HT-29 (cell line): ENCODE data around the gene SURF4. TPM values are rescaled to one million over a fixed set of nuclear protein-coding genes. Genes with fewer than 3 reads are reported as not detected.

Source experiments
- DNase-seq: peaks from one replicate; pipeline ENCODE4 v3.0.0-alpha.2; 2015; ENCODE audit warnings: low spot score
- total RNA-seq: library from RNA; depleted of rRNA; stranded (reverse); fragments of >200 nt; shearing (Covaris generic); gene quantifications from 2 replicates; pipeline ENCODE4 v1.2.3, GENCODE V29; 2014

SURF4 gene
- total RNA-seq, 1 experiment from 2014 or later: 297 TPM

DNA sequence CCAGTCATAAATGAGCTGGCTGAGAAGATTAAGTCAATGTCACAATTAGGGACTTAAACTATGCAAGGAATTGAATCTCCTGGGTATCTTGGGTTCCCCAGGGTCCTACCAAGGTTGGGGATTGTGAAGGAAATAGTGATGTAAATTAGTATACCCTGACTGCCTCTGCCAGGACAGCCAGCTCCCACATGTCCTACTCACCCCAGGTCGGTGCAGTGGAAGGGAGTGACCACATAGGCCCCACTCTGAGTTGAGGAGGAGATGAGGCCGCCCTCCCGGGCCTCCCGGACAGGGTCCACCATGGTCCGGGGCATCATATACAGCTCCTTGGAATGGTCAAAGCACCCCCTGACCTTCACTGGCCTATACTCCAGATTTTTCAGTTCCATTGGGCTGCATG, 22.3 kb downstream of the SURF4 start:
- no peak for DNase-seq

GRCh38 chr9:133352635-133353340, 23.1 kb downstream of the SURF4 start:
- DNase-seq: no peak

DNA sequence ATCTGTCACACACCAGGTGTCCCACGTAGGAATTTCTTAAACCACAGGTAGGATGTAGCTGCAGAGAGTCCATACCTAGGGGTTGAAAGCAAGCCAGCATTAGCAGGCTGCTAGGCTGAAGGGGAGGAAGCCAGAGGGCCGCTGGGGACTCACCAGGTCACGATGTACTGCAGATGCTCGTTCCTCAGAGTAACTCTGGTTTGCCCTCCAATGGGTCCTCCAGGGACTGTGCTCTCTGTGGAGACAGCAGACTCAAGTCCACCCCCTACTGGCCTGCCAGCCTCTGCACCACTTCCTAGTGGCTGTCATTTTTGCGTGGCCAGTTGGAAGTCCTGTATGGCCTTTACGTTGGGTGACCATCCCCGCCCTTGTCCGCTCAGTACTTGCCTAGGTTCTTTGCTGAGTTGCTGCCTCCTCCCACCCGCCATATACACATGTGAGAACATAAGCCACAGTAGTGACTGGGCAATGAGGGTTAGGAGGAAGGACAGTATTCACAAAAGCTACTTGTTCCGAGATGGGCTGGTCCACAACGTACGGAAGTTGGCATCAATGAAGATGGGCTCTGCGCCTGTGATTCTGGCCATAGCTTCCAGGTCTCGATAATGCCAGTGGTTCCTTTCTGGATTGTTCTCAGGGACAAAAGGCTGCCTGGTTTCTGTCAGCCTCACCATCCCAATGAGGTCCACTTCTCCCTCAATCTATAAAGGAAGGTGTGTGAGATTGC, 23.8 kb downstream of the SURF4 start:
- DNase-seq: peak; percentile 78

- DNase-seq: no peak
Observed at GRCh38 chr9:133351526-133351907, 24.3 kb downstream of the SURF4 start.

- DNase-seq: no peak
Observed at GRCh38 chr9:133349965-133350616, 25.8 kb downstream of the SURF4 start.

- DNase-seq: no peak
Observed at GRCh38 chr9:133348718-133349573, 26.9 kb downstream of the SURF4 start.

DNA sequence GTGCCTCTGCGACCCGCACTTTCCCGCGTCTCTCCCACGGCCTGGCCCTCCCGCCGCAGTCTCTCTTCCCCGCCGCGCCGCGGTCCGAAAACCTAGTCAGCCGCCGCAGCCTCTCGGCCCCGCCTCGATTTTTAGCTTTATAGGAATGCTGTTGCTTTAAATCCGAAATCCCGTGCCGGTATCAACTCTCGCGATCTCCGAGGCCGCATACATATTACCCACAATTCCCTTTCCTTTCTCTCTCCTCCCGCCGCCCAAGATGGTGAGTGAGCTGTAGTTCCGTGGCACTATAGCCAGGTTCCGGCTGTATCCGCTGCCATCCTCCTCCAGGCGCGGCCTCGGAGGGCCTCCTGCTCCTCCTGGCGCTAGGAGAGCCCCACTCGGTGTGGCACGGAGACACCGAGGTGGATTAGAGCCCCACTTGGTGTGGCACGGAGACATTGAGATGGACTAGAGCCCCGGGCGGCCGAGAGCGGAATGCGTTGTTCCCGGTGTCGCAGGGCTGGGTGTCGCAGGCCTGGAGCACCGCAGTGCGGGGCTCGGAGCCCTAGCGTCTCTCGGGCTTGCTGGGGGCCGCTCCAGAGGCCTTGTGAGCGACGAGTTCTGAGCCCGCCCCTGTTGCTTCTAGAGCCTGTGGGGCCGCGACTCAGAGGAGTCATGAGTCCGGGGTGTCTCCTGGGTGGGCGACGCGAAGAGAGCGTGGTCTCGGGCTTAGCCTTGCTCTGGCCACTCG, 27.7 kb downstream of the SURF4 start, which contains the start of the genes MED22 and RPL7A:
MED22 (minus strand) TSS at position 147 of the 733 bp plus-strand sequence. CDS start 1,469 bp downstream, outside the sequence.
RPL7A (plus strand) TSS at position 234 of the 733 bp plus-strand sequence; CDS start at position 260, 26 bp downstream.
- peak; percentile 95 for DNase-seq

DNA sequence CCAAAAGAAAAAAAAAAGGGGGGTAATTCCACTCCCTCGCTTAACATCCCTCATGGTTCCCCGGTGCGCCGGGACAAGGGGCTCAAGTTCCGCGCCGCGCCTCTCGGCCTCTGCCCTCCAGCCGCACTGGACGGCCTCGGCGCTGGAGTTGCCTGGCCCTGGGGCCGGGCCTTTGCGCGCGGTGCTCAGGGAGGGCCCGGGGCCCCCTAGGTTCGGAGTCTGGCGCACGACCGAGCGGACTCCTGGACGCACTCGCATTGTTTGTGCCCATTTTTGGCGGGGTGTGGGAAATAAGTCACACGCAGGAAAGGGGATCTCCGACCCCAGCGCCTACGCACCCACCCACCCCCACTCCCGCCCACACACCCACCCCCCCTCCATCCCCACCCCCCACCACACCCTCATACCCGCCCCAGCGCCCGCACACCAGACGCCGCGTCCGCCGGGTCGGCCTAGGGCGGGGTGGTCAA, 28.3 kb downstream of the SURF4 start:
- peak; percentile 42 for DNase-seq

- DNase-seq: no peak
Observed at GRCh38 chr9:133346021-133346785, 29.7 kb downstream of the SURF4 start.

DNA sequence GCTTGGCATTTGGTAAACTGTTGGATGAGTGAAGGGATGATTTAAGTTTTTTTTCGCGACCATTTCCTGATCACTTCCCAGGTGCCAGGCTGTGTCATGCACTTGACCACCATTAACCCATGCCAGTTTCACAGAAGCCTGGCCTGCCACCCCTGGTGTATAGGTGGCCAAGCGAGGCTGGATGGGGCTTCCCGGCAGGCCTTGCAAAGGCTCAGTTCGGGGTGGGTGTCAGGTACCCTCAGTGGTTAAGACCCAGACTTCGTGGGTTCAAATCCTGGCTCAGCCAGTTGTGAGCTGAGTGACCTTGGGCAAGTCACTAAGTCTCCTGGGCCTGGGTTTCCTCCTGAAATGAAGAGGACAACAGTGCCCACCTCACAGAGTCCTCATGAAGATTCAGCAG, 30.3 kb downstream of the SURF4 start:
- no peak for DNase-seq

GRCh38 chr9:133344979-133345378, 30.9 kb downstream of the SURF4 start:
- no peak for DNase-seq

DNA sequence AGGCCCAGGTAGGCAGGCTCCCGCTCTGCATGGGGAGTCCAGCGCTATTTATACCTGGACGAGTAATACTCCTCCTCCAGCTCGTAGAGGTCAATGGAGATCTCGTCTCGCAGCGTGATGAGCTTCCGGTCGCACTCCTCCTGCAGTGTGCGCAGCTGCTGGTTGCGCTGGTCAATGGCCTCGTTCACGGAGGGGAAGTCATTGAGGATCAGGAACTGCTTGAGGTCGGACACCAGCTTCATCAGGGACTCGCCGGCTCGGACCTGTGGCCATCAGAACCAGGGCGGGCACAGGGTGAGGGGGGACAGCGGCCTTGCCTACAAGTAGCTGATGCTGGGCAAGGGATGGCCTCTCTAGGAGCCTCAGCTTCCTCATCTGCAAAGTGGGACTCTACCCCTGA, 31.8 kb downstream of the SURF4 start:
- no peak for DNase-seq

GRCh38 chr9:133342570-133342969, 33.3 kb downstream of the SURF4 start:
- no peak for DNase-seq

- no peak for DNase-seq
Observed at GRCh38 chr9:133342069-133342406, 33.8 kb downstream of the SURF4 start.

DNA sequence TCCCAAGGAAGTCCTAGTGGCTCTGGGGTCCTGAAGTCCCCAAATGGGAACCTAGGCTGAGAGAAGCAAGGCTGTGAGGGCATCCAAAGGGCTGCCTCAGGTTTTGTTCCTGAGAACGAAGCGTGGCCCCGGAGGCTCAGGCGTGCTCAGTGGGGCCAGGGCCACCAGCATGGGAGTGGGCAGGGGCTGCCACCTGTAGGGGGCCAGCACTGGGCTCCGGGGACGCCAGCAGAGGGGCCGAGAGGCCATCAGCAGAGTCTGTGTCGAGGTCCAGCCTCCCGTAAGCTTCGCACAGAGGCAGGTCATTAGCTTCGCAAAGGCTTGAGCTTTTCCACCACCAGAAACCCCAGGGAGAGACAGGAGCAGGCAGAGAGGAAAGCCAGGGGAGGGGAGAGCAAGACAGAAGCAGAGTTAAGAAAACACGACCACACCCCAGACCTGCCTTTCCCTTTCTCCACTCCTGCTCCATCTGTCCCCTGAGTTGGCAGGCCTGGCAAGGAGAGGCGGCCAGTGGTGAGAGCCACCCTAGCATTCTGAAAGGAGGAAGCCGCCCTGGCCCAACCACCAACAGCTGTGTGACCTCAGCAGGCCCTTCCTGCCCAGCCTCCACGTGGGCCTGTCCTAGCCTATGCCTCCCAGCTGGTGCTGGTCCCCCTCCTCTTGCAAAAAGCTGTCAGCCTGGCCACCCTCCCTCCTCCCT, 34.3 kb downstream of the SURF4 start:
- DNase-seq: no peak

GRCh38 chr9:133340916-133341315, 34.9 kb downstream of the SURF4 start:
- no peak for DNase-seq

GRCh38 chr9:133340256-133340655, 35.6 kb downstream of the SURF4 start:
- DNase-seq: no peak

DNA sequence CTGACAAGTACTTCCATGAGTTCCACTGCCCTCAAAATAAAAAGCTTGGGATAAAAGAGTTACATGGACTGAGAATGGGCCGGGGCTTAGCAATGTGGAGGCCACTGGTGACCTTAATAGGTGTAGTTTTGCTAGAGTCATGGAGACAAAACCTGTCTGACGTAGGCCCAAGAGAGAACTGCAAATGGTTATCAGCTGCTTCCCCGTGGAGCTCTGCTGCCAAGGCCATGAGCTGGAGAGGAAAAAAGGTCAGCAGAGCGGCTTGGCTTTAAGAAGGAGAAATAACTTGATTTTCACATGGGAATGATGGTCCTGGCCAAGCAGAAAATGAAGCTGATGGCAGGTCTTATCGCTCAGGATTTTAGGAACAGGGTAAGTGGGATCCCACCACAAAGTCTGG, 36.2 kb downstream of the SURF4 start:
- no peak for DNase-seq
